Hippocampal formation (tissue), 2 donors: Measurements from ENCODE around the gene STYXL2.

Source experiments
- DNase-seq, 2 donors: peaks; one replicate each; lab custom pipeline; 2025; lab: John Stamatoyannopoulos, UW

STYXL2 gene

GRCh38 chr1:167093846-167094516, at the start of gene STYXL2:
Gene STYXL2 (plus strand): TSS chr1:167094075. CDS start chr1:167094850, 775 bp downstream.
- DNase-seq: no peak

GRCh38 chr1:167051907-167052306, 42.0 kb upstream of the STYXL2 start:
- no peak for DNase-seq

- no peak for DNase-seq
Observed at GRCh38 chr1:167052389-167052788, 41.5 kb upstream of the STYXL2 start.

GRCh38 chr1:167054531-167054930, 39.3 kb upstream of the STYXL2 start:
- no peak for DNase-seq

GRCh38 chr1:167054946-167055630, 38.8 kb upstream of the STYXL2 start:
- no peak for DNase-seq

GRCh38 chr1:167056529-167057231, 37.2 kb upstream of the STYXL2 start:
- DNase-seq: no peak

- peak; percentile 31 to 60 for DNase-seq
Observed at GRCh38 chr1:167057241-167057688, 36.6 kb upstream of the STYXL2 start.

- DNase-seq: peak; percentile 41 to 54
Observed at GRCh38 chr1:167059045-167059808, 34.6 kb upstream of the STYXL2 start.

GRCh38 chr1:167059809-167060107, 34.1 kb upstream of the STYXL2 start:
- DNase-seq: no peak

- DNase-seq: no peak
Observed at GRCh38 chr1:167060141-167061072, 33.5 kb upstream of the STYXL2 start.

GRCh38 chr1:167061073-167061464, 32.8 kb upstream of the STYXL2 start:
- DNase-seq: no peak

GRCh38 chr1:167064621-167065020, 29.3 kb upstream of the STYXL2 start:
- DNase-seq: no peak

- no peak for DNase-seq
Observed at GRCh38 chr1:167065471-167065870, 28.4 kb upstream of the STYXL2 start.

- peak; percentile 33 to 63 for DNase-seq
Observed at GRCh38 chr1:167066333-167067122, 27.3 kb upstream of the STYXL2 start.

- no peak for DNase-seq
Observed at GRCh38 chr1:167067904-167068303, 26.0 kb upstream of the STYXL2 start.

GRCh38 chr1:167068761-167069160, 25.1 kb upstream of the STYXL2 start:
- DNase-seq: no peak

GRCh38 chr1:167071286-167071685, 22.6 kb upstream of the STYXL2 start:
- DNase-seq: no peak

- DNase-seq: no peak
Observed at GRCh38 chr1:167076136-167076710, 17.7 kb upstream of the STYXL2 start.

- no peak for DNase-seq
Observed at GRCh38 chr1:167077128-167077867, 16.6 kb upstream of the STYXL2 start.
